GM19328 (cell line): ENCODE results near the gene HDDC3.
"Not testable (repeated sequence)": the region's sequence is repeated elsewhere in the genome, so short reads cannot be mapped to it uniquely, and the experiment has no call there.

Source experiments
- ATAC-seq: cut with Tn5 transposase; IDR thresholded peaks from one replicate; pipeline ENCODE4 v1.9.1; 2021; ENCODE audit warnings: mild to moderate bottlenecking, moderate library complexity; ENCODE audit not compliant: unreplicated experiment

The HDDC3 gene

GRCh38 chr15:90910441-90911301, 21.7 kb downstream of the HDDC3 start:
- ATAC-seq: no peak

GRCh38 chr15:90909976-90910375, 22.4 kb downstream of the HDDC3 start:
- ATAC-seq: no peak

GRCh38 chr15:90909449-90909848, 22.9 kb downstream of the HDDC3 start:
- not testable (repeated sequence) for ATAC-seq

- ATAC-seq: no peak
These were observed 24.4 kb downstream of the HDDC3 start for GRCh38 chr15:90907838-90908507.

- no peak for ATAC-seq
These were observed 25.2 kb downstream of the HDDC3 start for GRCh38 chr15:90907051-90907660.

GRCh38 chr15:90906181-90906849, 26.0 kb downstream of the HDDC3 start:
- ATAC-seq: no peak

- ATAC-seq: no peak
These were observed 26.8 kb downstream of the HDDC3 start for GRCh38 chr15:90905306-90906180.

- ATAC-seq: no peak
These were observed 27.6 kb downstream of the HDDC3 start for GRCh38 chr15:90904746-90905145.

- ATAC-seq: no peak
These were observed 28.4 kb downstream of the HDDC3 start for GRCh38 chr15:90903733-90904536.

- peak; percentile 50 for ATAC-seq
These were observed 29.3 kb downstream of the HDDC3 start, which contains the start of gene MAN2A2 for GRCh38 chr15:90902840-90903732. TSS of gene MAN2A2 (plus strand) at chr15:90903302. CDS start at chr15:90904208, 906 bp downstream.

GRCh38 chr15:90902040-90902839, 30.1 kb downstream of the HDDC3 start:
- ATAC-seq: peak; percentile 59

GRCh38 chr15:90901175-90902039, 30.9 kb downstream of the HDDC3 start:
- no peak for ATAC-seq

- ATAC-seq: not testable (repeated sequence)
These were observed 35.2 kb downstream of the HDDC3 start for GRCh38 chr15:90897131-90897655.

- ATAC-seq: no peak
These were observed 36.7 kb downstream of the HDDC3 start for GRCh38 chr15:90895571-90896117.

- no peak for ATAC-seq
These were observed 38.9 kb downstream of the HDDC3 start for GRCh38 chr15:90893175-90894090.
